Upper lobe of right lung (tissue), 1 donor: Measurements from ENCODE around the gene CDKN2C. TPM values are rescaled to one million over a fixed set of nuclear protein-coding genes. Genes with fewer than 3 reads are reported as not detected.

Experiments
- ATAC-seq: fragments of 200-7000 bp; cut with Tn5 transposase; one replicate; pipeline ENCODE4 v1.9.1; 2020; ENCODE audit warnings: mild to moderate bottlenecking, moderate library complexity
- DNase-seq: peaks from one replicate; pipeline ENCODE4 v3.0.0-alpha.2; 2020
- H3K27ac ChIP-seq: fragments of 200-600 bp; one replicate; pipeline ENCODE4 v1.8.0; 2022
- H3K27me3 ChIP-seq: fragments of 200-600 bp; one replicate; pipeline ENCODE4 v1.8.0; 2022; ENCODE audit warnings: mild to moderate bottlenecking
- H3K36me3 ChIP-seq: fragments of 200-600 bp; one replicate; pipeline ENCODE4 v1.8.0; 2022
- H3K4me1 ChIP-seq: fragments of 200-600 bp; one replicate; pipeline ENCODE4 v1.8.0; 2022
- H3K4me3 ChIP-seq: fragments of 200-600 bp; one replicate; pipeline ENCODE4 v1.8.0; 2022; ENCODE audit warnings: mild to moderate bottlenecking
- H3K9me3 ChIP-seq: fragments of 200-600 bp; one replicate; pipeline ENCODE4 v1.8.0; 2022
- CTCF ChIP-seq: fragments of 200-600 bp; IDR thresholded peaks from one replicate; pipeline ENCODE4 v1.8.0; 2022; ENCODE audit warnings: antibody characterized with exemption
- intact Hi-C: fragments of 100-400 bp; cut with DNase I; formaldehyde crosslinking; loops from one replicate; pipeline ENCODE4 v1.11.0; 2022
- long read RNA-seq: library from polyadenylated mRNA; unstranded; transcript quantifications from one replicate; pipeline ENCODE4 v2.0.0, GENCODE V29; 2021
- total RNA-seq: library from RNA; stranded (reverse); fragmentation: NEBNext Ultra II Directional; extraction: Animal tissue kit (Norgen Biotek cat#: 25700); gene quantifications from one replicate; pipeline ENCODE4 v1.2.1, GENCODE V29; 2021
- donor health status: DM: no; HTN: yes; CAD: no; lungs with severe emphysema.

CDKN2C gene
- total RNA-seq, result 9.6 TPM
- long read RNA-seq, transcript CDKN2C-203 (3 exons, 2,086 nt), result major isoform, 7 of 13 reads
- long read RNA-seq, transcript CDKN2C-202 (2 exons, 1,220 nt), result minor isoform, 5 of 13 reads
- long read RNA-seq, partial matches to known transcripts, result 0 of 13 reads
- long read RNA-seq, other reads (novel, unspliced or antisense), result 1 of 13 reads

GRCh38 chr1:50969611-50970508, at the start of gene CDKN2C:
Gene CDKN2C, plus strand, starts transcription at chr1:50970245. Its CDS starts 124 bp downstream, at chr1:50970369.
- Histone ChIP-seq H3K4me3 (peak within 1 kb of the TSS; percentile 73), H3K36me3 (no peaks in the 10 kb centered on the region), H3K9me3 (no peaks in the 10 kb centered on the region), H3K4me1 (no peaks in the 10 kb centered on the region), H3K27me3 (peaks cover 11% of the 10 kb centered on the region), H3K27ac (peak within 1 kb of the TSS; percentile 94)
- ATAC-seq, result peak; percentile 8
- DNase-seq, result peak; percentile 76
- no peak for TF ChIP-seq CTCF
- intact Hi-C loops, result no loop called here

GRCh38 chr1:50920409-50920808, 49.6 kb upstream of the CDKN2C start:
- no peaks in the 10 kb centered on the region for H3K4me1 ChIP-seq
- no peak for DNase-seq
- H3K27ac ChIP-seq, result no peak overlapping the region
- no peak for ATAC-seq
- H3K36me3 ChIP-seq, result no peaks in the 10 kb centered on the region
- H3K27me3 ChIP-seq, result no peaks in the 10 kb centered on the region
- no peak for TF ChIP-seq CTCF
- no peak overlapping the region for H3K4me3 ChIP-seq
- H3K9me3 ChIP-seq, result no peaks in the 10 kb centered on the region
- intact Hi-C loops, result no loop called here

- no peak for TF ChIP-seq CTCF
- no peaks in the 10 kb centered on the region for H3K4me1 ChIP-seq
- no peak overlapping the region for H3K4me3 ChIP-seq
- H3K27me3 ChIP-seq, result no peaks in the 10 kb centered on the region
- no peaks in the 10 kb centered on the region for H3K36me3 ChIP-seq
- H3K9me3 ChIP-seq, result no peaks in the 10 kb centered on the region
- DNase-seq, result no peak
- no peak for ATAC-seq
- H3K27ac ChIP-seq, result no peak overlapping the region
- intact Hi-C loops, result no loop called here
Measured at GRCh38 chr1:50921029-50921428, 49.0 kb upstream of the CDKN2C start.

- intact Hi-C loops, result no loop called here
- H3K27ac ChIP-seq, result no peak overlapping the region
- ATAC-seq (no peak), DNase-seq (no peak)
- H3K36me3 ChIP-seq, result no peaks in the 10 kb centered on the region
- H3K27me3 ChIP-seq, result no peaks in the 10 kb centered on the region
- no peaks in the 10 kb centered on the region for H3K9me3 ChIP-seq
- H3K4me1 ChIP-seq, result no peaks in the 10 kb centered on the region
- no peak for TF ChIP-seq CTCF
- H3K4me3 ChIP-seq, result no peak overlapping the region
Measured at GRCh38 chr1:50923564-50923963, 46.5 kb upstream of the CDKN2C start.

- H3K4me3 ChIP-seq, result no peak overlapping the region
- H3K36me3 ChIP-seq, result no peaks in the 10 kb centered on the region
- H3K9me3 ChIP-seq, result no peaks in the 10 kb centered on the region
- TF ChIP-seq CTCF, result peak; percentile 61
- no peaks in the 10 kb centered on the region for H3K27me3 ChIP-seq
- H3K4me1 ChIP-seq, result no peaks in the 10 kb centered on the region
- ATAC-seq, result no peak
- intact Hi-C loops, result no loop called here
- no peak overlapping the region for H3K27ac ChIP-seq
- DNase-seq, result no peak
Measured at GRCh38 chr1:50929376-50929958, 40.6 kb upstream of the CDKN2C start.
